RPMI7951 (cell line): ENCODE data around the gene NKX6-2. TPM values are rescaled to one million over a fixed set of nuclear protein-coding genes. Genes with fewer than 3 reads are reported as not detected.
A peak's percentile ranks its signal among the peaks of the same experiment; 100 is the strongest.
"Not testable (repeated sequence)": the region's sequence is repeated elsewhere in the genome, so short reads cannot be mapped to it uniquely, and the experiment has no call there.

ENCODE experiments used
- DNase-seq: peaks from one replicate; pipeline ENCODE4 v3.0.0-alpha.2; 2012; ENCODE audit warnings: low read depth
- total RNA-seq: library from RNA; depleted of rRNA; stranded (reverse); fragments of >200 nt; shearing (Covaris generic); gene quantifications from 2 replicates; pipeline ENCODE4 v1.2.3, GENCODE V29; 2014

Gene NKX6-2
- total RNA-seq, 1 experiment from 2014 or later = not detected

- not testable (repeated sequence) for DNase-seq
These were observed 12.0 kb upstream of the NKX6-2 start for GRCh38 chr10:132797986-132798385.

DNA sequence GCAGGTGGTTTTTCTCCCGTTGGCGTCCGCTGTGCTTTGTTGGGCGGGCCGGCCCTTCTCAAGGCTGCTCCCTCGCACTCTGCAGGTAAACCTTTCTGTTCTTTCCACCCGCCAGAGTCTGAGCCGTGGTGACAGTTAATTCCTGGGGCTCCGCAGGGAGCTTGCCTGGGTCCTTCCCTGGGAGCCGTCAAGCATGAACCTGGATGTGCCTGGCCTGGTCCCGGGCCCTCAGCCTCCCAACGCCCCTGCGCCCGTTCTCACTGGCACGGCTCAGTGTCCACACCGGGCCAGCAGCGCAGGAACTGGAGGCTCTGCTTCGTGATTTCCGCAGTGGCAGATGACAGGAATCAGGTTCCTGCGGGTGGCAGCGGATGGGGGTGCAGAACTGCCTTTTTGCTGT, 10.9 kb upstream of the NKX6-2 start:
- DNase-seq = no peak

- DNase-seq = peak; percentile 22
These were observed 8.2 kb upstream of the NKX6-2 start for GRCh38 chr10:132793871-132794849.

- no peak for DNase-seq
These were observed 7.3 kb upstream of the NKX6-2 start for GRCh38 chr10:132793213-132793612.

- DNase-seq = no peak
These were observed 6.8 kb upstream of the NKX6-2 start for GRCh38 chr10:132792796-132793195.

DNA sequence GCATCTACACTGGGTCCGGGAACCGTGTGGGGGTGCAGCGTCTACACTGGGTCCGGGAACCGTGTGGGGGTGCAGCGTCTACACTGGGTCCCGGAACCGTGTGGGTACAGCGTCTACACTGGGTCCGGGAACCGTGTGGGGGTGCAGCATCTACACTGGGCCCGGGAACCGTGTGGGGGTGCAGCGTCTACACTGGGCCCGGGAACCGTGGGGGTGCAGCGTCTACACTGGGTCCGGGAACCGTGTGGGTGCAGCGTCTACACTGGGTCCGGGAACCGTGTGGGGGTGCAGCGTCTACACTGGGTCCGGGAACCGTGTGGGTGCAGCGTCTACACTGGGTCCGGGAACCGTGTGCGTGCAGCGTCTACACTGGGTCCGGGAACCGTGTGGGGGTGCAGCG, 6.2 kb upstream of the NKX6-2 start:
- not testable (repeated sequence) for DNase-seq

GRCh38 chr10:132790934-132791829, 5.2 kb upstream of the NKX6-2 start:
- DNase-seq = no peak

GRCh38 chr10:132790470-132790869, 4.5 kb upstream of the NKX6-2 start:
- DNase-seq = no peak

- DNase-seq = no peak
These were observed 3.8 kb upstream of the NKX6-2 start for GRCh38 chr10:132789659-132790148.

- DNase-seq = no peak
These were observed 2.9 kb upstream of the NKX6-2 start for GRCh38 chr10:132788831-132789219.

- no peak for DNase-seq
These were observed 2.4 kb upstream of the NKX6-2 start for GRCh38 chr10:132788180-132788830.

DNA sequence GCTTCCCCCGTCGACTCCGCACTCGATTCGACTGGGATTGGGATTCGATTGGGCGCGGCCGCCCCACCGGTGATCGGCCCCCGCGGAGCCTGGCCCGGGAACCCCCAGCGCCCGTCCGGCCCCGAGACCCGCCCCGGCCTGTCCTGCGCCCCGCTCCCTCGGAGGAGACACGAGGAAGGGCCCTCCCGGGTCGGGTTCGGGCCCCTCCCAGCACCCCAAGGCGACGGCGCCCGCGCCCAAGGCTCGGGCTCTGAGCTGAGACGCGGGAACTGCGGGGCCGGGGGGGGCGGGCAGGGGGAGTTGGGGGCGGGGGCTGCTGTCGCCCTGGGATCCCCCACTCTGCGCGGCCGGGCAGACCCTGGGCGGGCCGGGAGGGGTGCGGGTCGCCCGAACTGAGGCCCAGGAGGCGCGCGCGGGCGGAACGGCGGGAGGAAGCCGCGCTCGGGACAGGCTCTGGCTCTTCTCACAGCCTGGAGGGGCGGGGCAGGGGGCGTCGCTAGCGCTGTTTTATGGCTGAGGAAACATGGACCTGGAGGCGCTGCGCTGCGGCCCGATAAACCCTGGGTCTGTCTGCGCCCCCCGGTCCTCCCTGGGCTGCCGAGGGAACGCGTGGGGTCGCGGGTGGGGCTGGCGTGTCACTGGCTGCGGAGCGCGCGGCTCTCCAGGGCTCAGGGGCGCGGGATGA, 1.7 kb upstream of the NKX6-2 start:
- DNase-seq = no peak

- no peak for DNase-seq
These were observed 1.0 kb upstream of the NKX6-2 start for GRCh38 chr10:132786884-132787494.

GRCh38 chr10:132786476-132786883, 533 bp upstream of the NKX6-2 start:
- DNase-seq = no peak

DNA sequence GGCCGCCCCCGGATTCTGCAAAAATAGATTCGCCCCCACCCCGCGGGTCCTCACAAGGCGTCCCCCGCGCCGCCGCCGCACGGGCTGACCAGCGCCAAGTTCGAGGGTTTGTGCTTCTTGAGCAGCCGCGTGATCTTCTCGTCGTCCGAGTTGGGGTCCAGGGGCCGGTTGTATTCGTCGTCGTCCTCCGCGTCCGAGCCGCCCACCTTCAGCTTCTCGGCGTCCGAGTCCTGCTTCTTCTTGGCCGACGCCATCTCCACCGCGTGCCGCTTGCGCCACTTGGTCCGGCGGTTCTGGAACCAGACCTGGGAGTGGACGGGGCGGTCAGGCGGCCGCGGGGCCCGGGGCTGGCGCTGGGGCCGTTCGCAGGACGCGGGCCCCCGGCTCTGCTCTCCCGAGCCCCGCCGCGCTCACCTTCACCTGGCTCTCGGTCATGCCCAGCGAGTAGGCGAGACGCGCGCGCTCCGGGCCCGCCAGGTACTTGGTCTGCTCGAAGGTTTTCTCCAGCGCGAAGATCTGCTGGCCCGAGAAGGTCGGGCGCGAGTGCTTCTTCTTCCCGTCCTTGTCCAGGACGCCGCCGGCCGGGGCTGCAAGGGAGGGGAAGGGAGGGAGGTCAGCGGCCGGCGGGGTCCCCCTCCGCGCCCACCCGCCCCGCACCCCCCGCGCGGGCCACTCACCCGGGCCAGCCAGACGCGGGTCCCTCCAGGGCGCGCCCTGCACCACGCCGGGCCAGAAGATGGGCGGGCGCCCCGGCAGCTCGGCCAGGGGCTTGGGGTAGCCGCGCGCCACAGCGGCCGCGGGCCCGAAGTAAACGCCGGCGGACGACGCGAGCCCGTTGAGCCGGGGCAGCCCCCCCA, 853 bp downstream of the NKX6-2 start:
- DNase-seq = no peak

DNA sequence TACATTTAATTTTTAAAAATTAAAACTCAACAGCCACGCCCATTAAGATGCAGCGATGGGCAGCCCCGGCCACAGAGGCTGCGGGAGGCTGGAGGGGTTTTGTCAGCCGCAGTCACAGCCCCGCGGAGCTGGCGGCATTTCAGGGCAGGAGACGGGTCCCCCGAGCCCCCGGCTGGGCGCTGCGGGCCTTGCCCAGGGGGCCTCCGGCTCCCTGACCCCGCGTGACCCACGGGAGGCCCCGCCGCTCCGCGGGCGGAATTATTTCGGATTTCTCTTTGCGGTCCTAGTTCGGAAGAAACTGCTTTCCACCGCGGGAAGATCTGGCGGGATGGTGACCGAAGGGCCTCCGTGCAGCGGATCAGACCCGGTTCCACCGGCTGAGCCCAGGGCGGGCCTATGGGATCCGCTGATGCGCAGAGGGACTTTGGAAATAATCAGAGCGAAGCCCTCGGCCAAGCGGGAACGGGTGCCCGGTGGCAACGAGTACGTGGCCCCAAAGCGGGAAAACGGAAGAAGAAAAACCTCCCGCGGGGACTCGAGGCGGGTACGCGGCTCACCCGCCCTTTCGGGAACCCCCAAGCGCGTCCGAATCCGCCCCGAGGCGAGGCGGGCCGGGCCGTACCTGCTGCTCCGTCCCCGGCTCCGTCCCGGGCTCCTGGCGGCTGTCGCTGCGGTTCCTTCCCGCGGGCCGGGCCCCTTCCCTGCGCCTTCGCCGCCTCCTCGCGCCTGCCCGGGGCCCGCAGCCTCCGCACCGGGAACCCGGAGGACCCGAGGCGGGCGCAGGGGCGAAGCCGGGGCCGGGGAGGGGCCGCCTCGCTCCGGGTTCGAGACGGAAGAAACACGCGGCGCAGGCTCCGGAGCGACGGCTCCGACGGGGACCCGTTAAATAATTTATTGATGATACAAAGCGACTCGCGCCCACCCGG, 1.7 kb downstream of the NKX6-2 start:
- no peak for DNase-seq

GRCh38 chr10:132783165-132783939, 2.6 kb downstream of the NKX6-2 start:
- no peak for DNase-seq

GRCh38 chr10:132781556-132781955, 4.4 kb downstream of the NKX6-2 start:
- DNase-seq = no peak
